K562 (cell line): ENCODE measurements around the gene PVALEF. TPM values are rescaled to one million over a fixed set of nuclear protein-coding genes. Genes with fewer than 3 reads are reported as not detected.

ENCODE experiments used
- ATAC-seq: fragments of 200-7000 bp; cut with Tn5 transposase; 3 replicates; pipeline ENCODE4 v1.9.1; 2020; ENCODE audit warnings: moderate library complexity
- BruUV-seq: library from RNA; stranded (reverse); fragments of 400-500 nt; replicated peaks from 2 replicates; lab custom pipeline; 2021; lab: Mats Ljungman, UMichigan
- CTCF ChIA-PET: fragments of 300-600 bp; formaldehyde crosslinking; extraction: SDS; loops from one replicate; lab custom pipeline; 2021; ENCODE audit warnings: low intra/inter-chr PET ratio; lab: Yijun Ruan, JAX
- POLR2A ChIA-PET: fragments of 300-600, 350-650 bp; sonication (Branson Sonifier 250); formaldehyde crosslinking; extraction: SDS; loops from one replicate; lab custom pipeline; 2021; ENCODE audit warnings: antibody characterized with exemption, inconsistent platforms; lab: Yijun Ruan, JAX
- DNase-seq, 4 experiments: peaks; one replicate each; pipeline versions ENCODE4 v3.0.0 to v3.0.0-alpha.2; 2011 to 2018; ENCODE audit warnings: low spot score in 3 of 4, mixed read lengths in 3 of 4; ENCODE audit errors: extremely low read depth in 1 of 4
- FAIRE-seq: peaks from 2 replicates; lab custom pipeline; 2011; peaks lifted over from hg19 to GRCh38; lab: Jason Lieb, UNC
- H2AFZ ChIP-seq: 2 replicates; pipeline ENCODE4 v1.6.0; 2011; ENCODE audit warnings: low read depth, low read length, control low read depth, inconsistent platforms
- H3K27ac ChIP-seq: fragments of 200-600 bp; 3 replicates; pipeline ENCODE4 v1.8.0; 2011; ENCODE audit warnings: low read depth, mild to moderate bottlenecking, control low read depth, inconsistent platforms, low read length, moderate library complexity, mixed read lengths; ENCODE audit errors: extremely low read depth
- H3K27me3 ChIP-seq, 2 experiments: fragments of 300-600 bp in 1 of 2; 2 replicates in 1 of 2; 3 replicates in 1 of 2; pipeline versions ENCODE4 v1.6.0 to v1.8.0; 2011; ENCODE audit warnings: inconsistent platforms in 2 of 2, low read length in 2 of 2, mild to moderate bottlenecking in 1 of 2, mixed read lengths in 1 of 2, moderate library complexity in 1 of 2; ENCODE audit not compliant: control insufficient read depth in 2 of 2, insufficient read depth in 2 of 2
- H3K36me3 ChIP-seq: fragments of 300-600 bp; 3 replicates; pipeline ENCODE4 v1.8.0; 2011; ENCODE audit warnings: mild to moderate bottlenecking, low read length, inconsistent platforms; ENCODE audit not compliant: control insufficient read depth, insufficient read depth
- H3K4me1 ChIP-seq, 2 experiments: fragments of 200-600 bp in 1 of 2; replicated peaks in 1 of 2; 2 replicates in 1 of 2; 3 replicates in 1 of 2; pipeline versions ENCODE4 v1.5.1 to v1.8.0; 2011; ENCODE audit warnings: inconsistent platforms in 2 of 2, low read length in 2 of 2, mild to moderate bottlenecking in 1 of 2, mixed read lengths in 1 of 2, moderate library complexity in 1 of 2; ENCODE audit not compliant: control insufficient read depth in 2 of 2, insufficient read depth in 2 of 2
- H3K4me2 ChIP-seq: 2 replicates; pipeline ENCODE4 v1.6.1; 2011; ENCODE audit warnings: low read length, control low read depth, inconsistent platforms, mixed read lengths; ENCODE audit not compliant: insufficient read depth
- H3K4me3 ChIP-seq: fragments of 200-600 bp; sonication (generic), shearing (Covaris generic); 2 replicates; pipeline ENCODE4 v1.5.1; 2016; ENCODE audit warnings: control low read depth, inconsistent platforms
- H3K79me2 ChIP-seq: fragments of 200-600 bp; 3 replicates; pipeline ENCODE4 v1.8.0; 2011; ENCODE audit warnings: low read length, inconsistent platforms; ENCODE audit not compliant: control insufficient read depth, insufficient read depth
- H3K9ac ChIP-seq, 2 experiments: 2 replicates each; pipeline versions ENCODE4 v1.6.0 to v1.6.1; 2011; ENCODE audit warnings: low read depth in 2 of 2, low read length in 2 of 2, control low read depth in 1 of 2, inconsistent platforms in 1 of 2, mild to moderate bottlenecking in 1 of 2, mixed read lengths in 1 of 2; ENCODE audit not compliant: insufficient read depth in 1 of 2
- H3K9me1 ChIP-seq: one replicate; pipeline ENCODE4 v1.6.0; 2011; ENCODE audit warnings: inconsistent platforms, mild to moderate bottlenecking, low read length, moderate library complexity; ENCODE audit not compliant: control insufficient read depth, insufficient read depth
- H3K9me3 ChIP-seq: replicated peaks from 2 replicates; pipeline ENCODE4 v1.5.1; 2011; ENCODE audit warnings: low read depth, low read length, inconsistent platforms; ENCODE audit not compliant: control insufficient read depth, insufficient read depth
- H4K20me1 ChIP-seq: replicated peaks from 2 replicates; pipeline ENCODE4 v1.6.1; 2011; ENCODE audit warnings: low read length, inconsistent platforms, mixed read lengths; ENCODE audit not compliant: control insufficient read depth, insufficient read depth
- FOXJ3 ChIP-seq: sonication (generic); formaldehyde crosslinking; IDR thresholded peaks from 2 replicates; pipeline ENCODE4 v1.4.0; 2020; ENCODE audit warnings: mild to moderate bottlenecking, missing genetic modification reagents
- HNRNPK ChIP-seq: fragments of 200-400 bp; formaldehyde crosslinking; IDR thresholded peaks from one replicate; pipeline ENCODE4 v1.6.1; 2018; ENCODE audit warnings: mild to moderate bottlenecking, low read depth, low read length; ENCODE audit not compliant: poor library complexity, severe bottlenecking
- KDM1A ChIP-seq, 2 experiments: fragments of 450-650 bp; IDR thresholded peaks; 2 replicates each; pipeline ENCODE4 v1.6.1; 2016; ENCODE audit warnings: mild to moderate bottlenecking in 2 of 2
- PRMT5 ChIP-seq: sonication (generic); formaldehyde crosslinking; IDR thresholded peaks from 2 replicates; pipeline ENCODE4 v1.5.0; 2020; ENCODE audit warnings: missing genetic modification reagents
- RAD51 ChIP-seq: fragments of 450-650 bp; IDR thresholded peaks from 2 replicates; pipeline ENCODE4 v1.7.1; 2016; ENCODE audit warnings: low read depth, mild to moderate bottlenecking, borderline replicate concordance
- RNF2 ChIP-seq: sonication (generic); IDR thresholded peaks from 2 replicates; pipeline ENCODE4 v1.6.1; 2016
- SAFB ChIP-seq: fragments of 200-400 bp; formaldehyde crosslinking; IDR thresholded peaks from 2 replicates; pipeline ENCODE4 v1.6.1; 2017; ENCODE audit warnings: low read depth, low read length, borderline replicate concordance
- SIN3A ChIP-seq, 2 experiments: fragments of 150-350 bp in 1 of 2; IDR thresholded peaks; 2 replicates each; pipeline ENCODE4 v1.6.1; 2011 to 2016; ENCODE audit warnings: borderline replicate concordance in 2 of 2, low read depth in 2 of 2, low read length in 2 of 2, mild to moderate bottlenecking in 2 of 2, moderate library complexity in 2 of 2; ENCODE audit not compliant: control insufficient read depth in 1 of 2
- SMAD4 ChIP-seq: fragments of 250-450 bp; sonication (Bioruptor Pico); conservative IDR thresholded peaks from 2 replicates; pipeline ENCODE4 v1.8.0; 2021; ENCODE audit warnings: inconsistent platforms, mild to moderate bottlenecking, moderate library complexity
- ZNF324 ChIP-seq: fragments of 250-450 bp; sonication (Bioruptor Pico); IDR thresholded peaks from 2 replicates; pipeline ENCODE4 v1.4.0; 2020; ENCODE audit warnings: mild to moderate bottlenecking
- whole genome bisulfite sequencing: fragments of 100-300 bp; shearing (Covaris generic); methylation state at CpG from one replicate; pipeline ENCODE4 v1.1.6; 2016; ENCODE audit warnings: low coverage, mixed read lengths; ENCODE audit not compliant: insufficient coverage; ENCODE audit errors: missing lambda C conversion rate; 5-methylcytosine and 5-hydroxymethylcytosine counted together
- in situ Hi-C: fragments of 300-500 bp; cut with MboI; formaldehyde crosslinking; loops from 4 replicates; pipeline ENCODE4 v1.15.0; 2018; ENCODE audit warnings: inconsistent platforms, mixed read lengths
- intact Hi-C: fragments of 100-400 bp; cut with micrococcal nuclease; formaldehyde crosslinking; loops from 2 replicates; pipeline ENCODE4 v1.14.2; 2022
- polyA plus RNA-seq, 8 experiments: library from polyadenylated mRNA; depleted of rRNA in 4 of 8; stranded (reverse) in 5 of 8; unstranded in 3 of 8; fragments of >200 nt; fragmentation: Nextera tagmentation in 2 of 8; fragmentation: Illumina TruSeq in 1 of 8; extraction: Ambion mirVana in 2 of 8; extraction: Trizol in 1 of 8; gene quantifications; 2 replicates each; pipeline versions ENCODE4 v1.2.1 to v1.2.3, GENCODE V29; 2011 to 2014; ENCODE audit warnings: inconsistent platforms in 1 of 8, missing spikeins in 1 of 8
- total RNA-seq, 7 experiments: library from RNA; depleted of rRNA in 6 of 7; stranded (reverse); fragments of >200 nt in 6 of 7; fragmentation: Illumina TruSeq in 2 of 7; extraction: Trizol in 2 of 7; gene quantifications; 2 replicates each; pipeline versions ENCODE4 v1.2.1 to v1.2.3, GENCODE V29; 2011 to 2021; ENCODE audit warnings: low replicate concordance in 1 of 7
- TF ChIP-seq, protein P1 (sequence below): fragments of 250-450 bp; sonication (Bioruptor Pico); IDR thresholded peaks from 2 replicates; pipeline ENCODE4 v1.8.0; 2021; ENCODE audit warnings: moderate library complexity, mild to moderate bottlenecking, inconsistent platforms
- TF ChIP-seq, protein P2 (sequence below): fragments of 450-650 bp; IDR thresholded peaks from 2 replicates; pipeline ENCODE4 v1.6.1; 2016; ENCODE audit warnings: borderline replicate concordance
- TF ChIP-seq, protein P3 (sequence below): fragments of 450-650 bp; formaldehyde crosslinking; IDR thresholded peaks from 2 replicates; pipeline ENCODE4 v1.4.0; 2020; ENCODE audit warnings: mild to moderate bottlenecking
- TF ChIP-seq, protein P4 (sequence below): fragments of 450-650 bp; IDR thresholded peaks from 2 replicates; pipeline ENCODE4 v1.6.1; 2014; ENCODE audit warnings: low read depth, mild to moderate bottlenecking, moderate library complexity, borderline replicate concordance
- TF ChIP-seq, protein P5 (sequence below): fragments of 200-800 bp; sonication (Bioruptor generic); IDR thresholded peaks from 2 replicates; pipeline ENCODE4 v1.6.1; 2017; ENCODE audit warnings: missing genetic modification characterization, missing compliant biosample characterization

The PVALEF gene
- total and polyA plus RNA-seq, 9 of the 15 experiments (the other 6 are each of a cell fraction or from before 2014, with no cell fraction given), result not detected

DNA sequence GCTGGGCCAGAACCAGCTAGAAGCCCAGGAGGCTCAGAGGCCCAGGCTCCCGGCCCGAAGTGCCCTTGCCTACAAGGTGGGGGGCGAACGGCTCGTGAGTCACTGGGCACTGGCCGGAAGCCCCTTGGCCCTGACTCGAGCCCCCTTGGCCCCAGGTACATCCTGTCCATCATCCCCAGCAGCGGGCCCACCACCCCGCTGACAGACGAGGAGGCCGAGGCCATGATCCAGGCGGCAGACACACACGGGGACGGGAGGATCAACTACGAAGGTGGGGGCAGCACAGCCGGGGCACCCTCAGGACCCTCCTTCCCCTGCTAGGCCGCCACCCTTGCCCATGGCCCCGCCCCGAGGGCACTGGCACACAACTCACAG is 16.5 kb downstream of the PVALEF start:
- ATAC-seq (no peak), FAIRE-seq (no peak), DNase-seq (no peak)
- Histone ChIP-seq H3K4me2 (no peak overlapping the region), H3K4me1 (peaks cover 0 to 53% of the 10 kb centered on the region in 2 experiments; a peak in 2 of 5 replicates), H3K27me3 (peaks cover 16 to 60% of the 10 kb centered on the region in 2 experiments; a peak in 4 of 5 replicates), H3K9ac (no peak overlapping the region), H2AFZ (no peak overlapping the region), H4K20me1 (no peaks in the 10 kb centered on the region; the same call in 1 of the 2 replicates), H3K27ac (no peak overlapping the region), H3K36me3 (no peaks in the 10 kb centered on the region), H3K4me3 (no peak overlapping the region), H3K9me3 (no peaks in the 10 kb centered on the region), H3K79me2 (no peaks in the 10 kb centered on the region), H3K9me1 (no peaks in the 10 kb centered on the region)
- in situ Hi-C loops (no loop called here), intact Hi-C loops (no loop called here)
- no TSS peak for BruUV-seq
- CTCF ChIA-PET, result no interaction called here
- 28% methylated on average over 19 of the region's 19 CpGs for WGBS
- POLR2A ChIA-PET, result interaction anchor here (0.8 to 1.1 kb wide), 3 partner anchors 10 to 38 kb away, joined by 3 read pairs; no protein-coding TSS in a partner anchor
- TF ChIP-seq FOXJ3 (CRISPR knock-in tag) (no peak), RNF2 (no peak), KDM1A (IDR thresholded peaks at IDR 0.05) (no peak), RAD51 (no peak), HNRNPK (no peak), ZNF324 (CRISPR knock-in tag) (no peak), SIN3A (IDR thresholded peaks at IDR 0.05; ENCODE audit: borderline replicate concordance in 2 of 2, control insufficient read depth in 1 of 2, low read depth in 2 of 2, low read length in 2 of 2) (no peak), PRMT5 (CRISPR knock-in tag) (no peak), SMAD4 (CRISPR knock-in tag) (no peak), SAFB (no peak)
- TF ChIP-seq, protein P1, sequence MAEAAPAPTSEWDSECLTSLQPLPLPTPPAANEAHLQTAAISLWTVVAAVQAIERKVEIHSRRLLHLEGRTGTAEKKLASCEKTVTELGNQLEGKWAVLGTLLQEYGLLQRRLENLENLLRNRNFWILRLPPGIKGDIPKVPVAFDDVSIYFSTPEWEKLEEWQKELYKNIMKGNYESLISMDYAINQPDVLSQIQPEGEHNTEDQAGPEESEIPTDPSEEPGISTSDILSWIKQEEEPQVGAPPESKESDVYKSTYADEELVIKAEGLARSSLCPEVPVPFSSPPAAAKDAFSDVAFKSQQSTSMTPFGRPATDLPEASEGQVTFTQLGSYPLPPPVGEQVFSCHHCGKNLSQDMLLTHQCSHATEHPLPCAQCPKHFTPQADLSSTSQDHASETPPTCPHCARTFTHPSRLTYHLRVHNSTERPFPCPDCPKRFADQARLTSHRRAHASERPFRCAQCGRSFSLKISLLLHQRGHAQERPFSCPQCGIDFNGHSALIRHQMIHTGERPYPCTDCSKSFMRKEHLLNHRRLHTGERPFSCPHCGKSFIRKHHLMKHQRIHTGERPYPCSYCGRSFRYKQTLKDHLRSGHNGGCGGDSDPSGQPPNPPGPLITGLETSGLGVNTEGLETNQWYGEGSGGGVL (CRISPR knock-in tag), result no peak
- TF ChIP-seq, protein P2, sequence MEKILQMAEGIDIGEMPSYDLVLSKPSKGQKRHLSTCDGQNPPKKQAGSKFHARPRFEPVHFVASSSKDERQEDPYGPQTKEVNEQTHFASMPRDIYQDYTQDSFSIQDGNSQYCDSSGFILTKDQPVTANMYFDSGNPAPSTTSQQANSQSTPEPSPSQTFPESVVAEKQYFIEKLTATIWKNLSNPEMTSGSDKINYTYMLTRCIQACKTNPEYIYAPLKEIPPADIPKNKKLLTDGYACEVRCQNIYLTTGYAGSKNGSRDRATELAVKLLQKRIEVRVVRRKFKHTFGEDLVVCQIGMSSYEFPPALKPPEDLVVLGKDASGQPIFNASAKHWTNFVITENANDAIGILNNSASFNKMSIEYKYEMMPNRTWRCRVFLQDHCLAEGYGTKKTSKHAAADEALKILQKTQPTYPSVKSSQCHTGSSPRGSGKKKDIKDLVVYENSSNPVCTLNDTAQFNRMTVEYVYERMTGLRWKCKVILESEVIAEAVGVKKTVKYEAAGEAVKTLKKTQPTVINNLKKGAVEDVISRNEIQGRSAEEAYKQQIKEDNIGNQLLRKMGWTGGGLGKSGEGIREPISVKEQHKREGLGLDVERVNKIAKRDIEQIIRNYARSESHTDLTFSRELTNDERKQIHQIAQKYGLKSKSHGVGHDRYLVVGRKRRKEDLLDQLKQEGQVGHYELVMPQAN, result no peak
- TF ChIP-seq, protein P3, sequence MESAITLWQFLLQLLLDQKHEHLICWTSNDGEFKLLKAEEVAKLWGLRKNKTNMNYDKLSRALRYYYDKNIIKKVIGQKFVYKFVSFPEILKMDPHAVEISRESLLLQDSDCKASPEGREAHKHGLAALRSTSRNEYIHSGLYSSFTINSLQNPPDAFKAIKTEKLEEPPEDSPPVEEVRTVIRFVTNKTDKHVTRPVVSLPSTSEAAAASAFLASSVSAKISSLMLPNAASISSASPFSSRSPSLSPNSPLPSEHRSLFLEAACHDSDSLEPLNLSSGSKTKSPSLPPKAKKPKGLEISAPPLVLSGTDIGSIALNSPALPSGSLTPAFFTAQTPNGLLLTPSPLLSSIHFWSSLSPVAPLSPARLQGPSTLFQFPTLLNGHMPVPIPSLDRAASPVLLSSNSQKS, result no peak
- TF ChIP-seq, protein P4, sequence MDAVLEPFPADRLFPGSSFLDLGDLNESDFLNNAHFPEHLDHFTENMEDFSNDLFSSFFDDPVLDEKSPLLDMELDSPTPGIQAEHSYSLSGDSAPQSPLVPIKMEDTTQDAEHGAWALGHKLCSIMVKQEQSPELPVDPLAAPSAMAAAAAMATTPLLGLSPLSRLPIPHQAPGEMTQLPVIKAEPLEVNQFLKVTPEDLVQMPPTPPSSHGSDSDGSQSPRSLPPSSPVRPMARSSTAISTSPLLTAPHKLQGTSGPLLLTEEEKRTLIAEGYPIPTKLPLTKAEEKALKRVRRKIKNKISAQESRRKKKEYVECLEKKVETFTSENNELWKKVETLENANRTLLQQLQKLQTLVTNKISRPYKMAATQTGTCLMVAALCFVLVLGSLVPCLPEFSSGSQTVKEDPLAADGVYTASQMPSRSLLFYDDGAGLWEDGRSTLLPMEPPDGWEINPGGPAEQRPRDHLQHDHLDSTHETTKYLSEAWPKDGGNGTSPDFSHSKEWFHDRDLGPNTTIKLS, result no peak
- TF ChIP-seq, protein P5, sequence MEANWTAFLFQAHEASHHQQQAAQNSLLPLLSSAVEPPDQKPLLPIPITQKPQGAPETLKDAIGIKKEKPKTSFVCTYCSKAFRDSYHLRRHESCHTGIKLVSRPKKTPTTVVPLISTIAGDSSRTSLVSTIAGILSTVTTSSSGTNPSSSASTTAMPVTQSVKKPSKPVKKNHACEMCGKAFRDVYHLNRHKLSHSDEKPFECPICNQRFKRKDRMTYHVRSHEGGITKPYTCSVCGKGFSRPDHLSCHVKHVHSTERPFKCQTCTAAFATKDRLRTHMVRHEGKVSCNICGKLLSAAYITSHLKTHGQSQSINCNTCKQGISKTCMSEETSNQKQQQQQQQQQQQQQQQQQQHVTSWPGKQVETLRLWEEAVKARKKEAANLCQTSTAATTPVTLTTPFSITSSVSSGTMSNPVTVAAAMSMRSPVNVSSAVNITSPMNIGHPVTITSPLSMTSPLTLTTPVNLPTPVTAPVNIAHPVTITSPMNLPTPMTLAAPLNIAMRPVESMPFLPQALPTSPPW (CRISPR knock-in tag), result no peak
